Measurements from ENCODE around the gene ELL2.

Gene ELL2

DNA sequence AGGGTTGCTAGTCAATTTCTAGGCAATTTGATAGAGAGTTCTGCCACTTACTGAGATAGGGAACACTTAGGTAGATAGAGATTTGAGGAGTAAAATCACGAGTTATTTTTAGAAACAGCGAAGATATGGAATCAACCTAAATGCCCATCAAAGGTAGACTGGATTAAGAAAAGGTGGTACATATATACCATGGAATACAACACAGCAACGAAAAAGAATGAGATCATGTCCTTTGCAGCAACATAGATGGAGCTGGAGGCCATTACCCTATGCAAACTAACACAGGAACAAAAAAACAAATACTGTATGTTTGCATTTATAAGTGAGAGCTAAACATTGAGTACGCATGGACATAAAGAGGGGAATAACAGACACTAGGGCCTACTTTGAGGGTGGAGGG is 9.7 kb downstream of the ELL2 start:
- DNase-seq (ENCODE audit: insufficient read length, low spot score) (no peak), FAIRE-seq (no peak)
- TF ChIP-seq POLR2A (IDR thresholded peaks at IDR 0.05; ENCODE audit: low read depth, low read length) (no peak), TAF1 (IDR thresholded peaks at IDR 0.05; ENCODE audit: low read depth, low read length) (no peak), POLR2AphosphoS5 (IDR thresholded peaks at IDR 0.05; ENCODE audit: low read depth, low read length) (no peak), PAX5 (IDR thresholded peaks at IDR 0.05; ENCODE audit: insufficient read depth, low read length, severe bottlenecking) (no peak), SPI1 (IDR thresholded peaks at IDR 0.05; ENCODE audit: low read depth, low read length) (no peak), POU2F2 (IDR thresholded peaks at IDR 0.05; ENCODE audit: low read depth, low read length) (no peak)

DNA sequence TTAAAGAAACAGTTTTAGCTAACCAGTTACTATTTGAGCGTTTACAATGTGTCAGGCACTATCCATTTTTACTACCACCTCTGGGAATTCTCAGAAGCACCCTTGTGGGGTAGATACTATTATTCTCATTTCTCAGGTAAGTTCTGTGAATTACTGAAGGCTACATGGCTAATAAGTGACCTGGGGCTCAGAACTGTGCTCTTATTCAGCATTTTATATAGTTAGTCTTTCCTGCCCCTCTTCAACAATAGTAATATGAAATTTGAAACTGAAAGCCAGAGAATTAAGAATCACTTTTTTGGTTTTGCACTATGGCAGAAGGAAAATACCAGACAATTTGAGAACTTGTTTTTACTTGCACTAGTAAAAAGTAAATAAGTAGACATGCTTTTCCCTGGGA is 11.8 kb downstream of the ELL2 start:
- DNase-seq (ENCODE audit: insufficient read length, low spot score) (no peak), FAIRE-seq (no peak)
- no peak for TF ChIP-seq PAX5 (IDR thresholded peaks at IDR 0.05; ENCODE audit: insufficient read depth, low read length, severe bottlenecking)
- no peak for TF ChIP-seq POU2F2 (IDR thresholded peaks at IDR 0.05; ENCODE audit: low read depth, low read length)
- TF ChIP-seq TAF1 (IDR thresholded peaks at IDR 0.05; ENCODE audit: low read depth, low read length), result no peak
- TF ChIP-seq SPI1 (IDR thresholded peaks at IDR 0.05; ENCODE audit: low read depth, low read length), result no peak
- no peak for TF ChIP-seq POLR2AphosphoS5 (IDR thresholded peaks at IDR 0.05; ENCODE audit: low read depth, low read length)
- TF ChIP-seq POLR2A (IDR thresholded peaks at IDR 0.05; ENCODE audit: low read depth, low read length), result no peak

DNA sequence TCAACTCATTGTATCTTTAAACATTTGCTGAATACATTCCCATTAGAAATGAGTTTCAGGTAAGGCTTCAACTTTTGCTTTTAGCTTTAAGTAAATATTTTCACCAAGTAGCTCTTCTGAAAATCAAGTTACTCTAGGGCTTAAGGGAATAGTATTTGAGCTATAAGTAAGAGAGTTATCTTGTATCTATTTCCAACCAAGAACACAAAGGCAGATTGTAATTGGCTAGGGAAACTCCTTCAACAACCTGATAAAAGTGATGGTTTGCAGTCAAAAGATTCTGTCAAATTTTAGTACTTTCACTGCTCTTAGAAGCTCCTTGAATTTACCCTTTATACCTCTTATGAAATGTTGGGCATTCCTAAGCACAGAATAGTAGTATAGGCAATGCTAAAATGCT is 13.0 kb downstream of the ELL2 start:
- TF ChIP-seq SPI1 (IDR thresholded peaks at IDR 0.05; ENCODE audit: low read depth, low read length) (no peak), POLR2AphosphoS5 (IDR thresholded peaks at IDR 0.05; ENCODE audit: low read depth, low read length) (no peak)
- FAIRE-seq (no peak), DNase-seq (ENCODE audit: insufficient read length, low spot score) (no peak)

DNA sequence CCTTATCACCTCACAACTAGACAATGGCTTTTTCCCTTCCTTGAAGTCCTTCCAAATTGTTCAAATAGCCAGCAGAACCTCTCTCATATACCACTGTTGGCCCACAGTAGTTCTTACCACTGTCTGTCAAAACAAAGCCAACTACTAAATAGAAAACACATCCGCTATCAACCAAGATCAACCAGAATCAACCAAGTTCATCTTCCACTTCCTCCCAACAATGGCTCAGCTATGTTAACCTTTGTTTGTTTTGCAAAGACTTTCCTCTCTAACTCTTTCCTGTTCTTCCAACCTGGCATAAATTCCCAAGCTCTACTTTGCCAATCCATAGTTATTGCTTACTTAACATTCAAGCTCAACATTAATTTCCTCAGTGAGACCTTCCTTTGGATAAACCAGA is 15.2 kb downstream of the ELL2 start:
- FAIRE-seq (no peak), DNase-seq (ENCODE audit: insufficient read length, low spot score) (no peak)
- TF ChIP-seq POLR2A (IDR thresholded peaks at IDR 0.05; ENCODE audit: low read depth, low read length), result no peak
- no peak for TF ChIP-seq POU2F2 (IDR thresholded peaks at IDR 0.05; ENCODE audit: low read depth, low read length)
- TF ChIP-seq POLR2AphosphoS5 (IDR thresholded peaks at IDR 0.05; ENCODE audit: low read depth, low read length), result no peak
- no peak for TF ChIP-seq PAX5 (IDR thresholded peaks at IDR 0.05; ENCODE audit: insufficient read depth, low read length, severe bottlenecking)
- TF ChIP-seq SPI1 (IDR thresholded peaks at IDR 0.05; ENCODE audit: low read depth, low read length), result peak; percentile 37; the same call in 1 of the 2 replicates

DNA sequence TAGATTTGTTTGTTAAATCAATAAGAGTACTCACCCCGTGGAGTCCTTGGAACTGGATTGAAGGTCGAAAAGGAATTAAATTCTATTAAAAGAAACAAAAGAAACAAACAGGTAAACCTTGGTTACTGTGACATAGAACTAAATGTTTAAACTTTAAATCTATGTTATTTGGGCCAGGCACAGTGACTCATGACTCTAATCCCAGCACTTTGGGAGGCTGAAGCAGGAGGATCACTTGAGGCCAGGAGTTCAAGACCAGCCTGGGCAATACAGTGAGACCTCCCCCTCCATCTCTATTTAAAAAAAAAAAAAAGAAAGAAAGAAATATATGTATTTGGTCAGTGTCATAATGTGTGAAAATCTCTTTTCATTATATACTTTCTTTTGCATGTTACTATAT is 18.7 kb downstream of the ELL2 start:
- FAIRE-seq (no peak), DNase-seq (ENCODE audit: insufficient read length, low spot score) (no peak)
- TF ChIP-seq POU2F2 (IDR thresholded peaks at IDR 0.05; ENCODE audit: low read depth, low read length) (no peak), POLR2A (IDR thresholded peaks at IDR 0.05; ENCODE audit: low read depth, low read length) (no peak), TAF1 (IDR thresholded peaks at IDR 0.05; ENCODE audit: low read depth, low read length) (no peak), SPI1 (IDR thresholded peaks at IDR 0.05; ENCODE audit: low read depth, low read length) (no peak), PAX5 (IDR thresholded peaks at IDR 0.05; ENCODE audit: insufficient read depth, low read length, severe bottlenecking) (no peak), POLR2AphosphoS5 (IDR thresholded peaks at IDR 0.05; ENCODE audit: low read depth, low read length) (no peak)

DNA sequence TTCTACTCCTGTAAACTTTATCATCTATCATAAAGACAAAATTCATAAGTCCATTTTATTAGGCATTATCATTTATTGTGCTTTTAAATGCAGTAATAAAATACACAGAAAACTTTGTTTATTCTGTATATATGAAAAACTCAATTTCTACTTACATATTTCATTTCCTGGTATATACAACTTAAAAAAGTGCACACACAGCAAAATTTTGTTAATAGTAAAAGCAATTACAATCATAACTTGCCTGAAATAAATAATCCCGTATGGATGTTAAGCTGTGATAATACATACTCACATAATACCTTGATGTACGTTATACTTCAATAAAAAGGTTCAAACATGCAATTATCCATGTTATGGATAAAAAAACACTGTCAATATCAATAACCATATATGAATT is 19.2 kb downstream of the ELL2 start:
- FAIRE-seq (no peak), DNase-seq (ENCODE audit: insufficient read length, low spot score) (no peak)

DNA sequence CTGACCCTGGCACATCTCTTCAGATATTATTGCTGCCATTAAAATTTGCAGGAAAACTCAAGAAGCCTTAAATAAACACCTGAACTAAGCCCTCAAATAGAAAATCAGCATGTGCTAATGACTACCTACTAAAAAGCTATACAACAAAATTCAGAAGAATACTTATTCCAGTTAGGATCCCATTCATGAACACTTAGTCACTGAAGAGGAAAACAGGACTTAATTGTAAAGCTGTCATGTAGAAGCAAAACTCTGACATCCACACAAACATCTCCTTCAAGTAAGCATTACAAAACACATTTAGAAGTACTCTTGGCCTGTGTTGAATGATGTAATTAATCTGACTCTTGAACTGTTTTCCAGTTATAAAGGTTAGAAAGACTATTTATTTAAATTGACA is 19.9 kb downstream of the ELL2 start:
- DNase-seq (ENCODE audit: insufficient read length, low spot score), result no peak
- TF ChIP-seq POLR2A (IDR thresholded peaks at IDR 0.05; ENCODE audit: low read depth, low read length) (no peak), POU2F2 (IDR thresholded peaks at IDR 0.05; ENCODE audit: low read depth, low read length) (no peak), PAX5 (IDR thresholded peaks at IDR 0.05; ENCODE audit: insufficient read depth, low read length, severe bottlenecking) (no peak), TAF1 (IDR thresholded peaks at IDR 0.05; ENCODE audit: low read depth, low read length) (no peak), POLR2AphosphoS5 (IDR thresholded peaks at IDR 0.05; ENCODE audit: low read depth, low read length) (no peak), SPI1 (IDR thresholded peaks at IDR 0.05; ENCODE audit: low read depth, low read length) (no peak)
- FAIRE-seq, result no peak

More for the DNA sequence above, 19.2 kb downstream of the ELL2 start:
- no peak for TF ChIP-seq SPI1 (IDR thresholded peaks at IDR 0.05; ENCODE audit: low read depth, low read length)
- TF ChIP-seq TAF1 (IDR thresholded peaks at IDR 0.05; ENCODE audit: low read depth, low read length), result no peak
- no peak for TF ChIP-seq PAX5 (IDR thresholded peaks at IDR 0.05; ENCODE audit: insufficient read depth, low read length, severe bottlenecking)
- no peak for TF ChIP-seq POLR2AphosphoS5 (IDR thresholded peaks at IDR 0.05; ENCODE audit: low read depth, low read length)
- no peak for TF ChIP-seq POU2F2 (IDR thresholded peaks at IDR 0.05; ENCODE audit: low read depth, low read length)
- no peak for TF ChIP-seq POLR2A (IDR thresholded peaks at IDR 0.05; ENCODE audit: low read depth, low read length)

DNA sequence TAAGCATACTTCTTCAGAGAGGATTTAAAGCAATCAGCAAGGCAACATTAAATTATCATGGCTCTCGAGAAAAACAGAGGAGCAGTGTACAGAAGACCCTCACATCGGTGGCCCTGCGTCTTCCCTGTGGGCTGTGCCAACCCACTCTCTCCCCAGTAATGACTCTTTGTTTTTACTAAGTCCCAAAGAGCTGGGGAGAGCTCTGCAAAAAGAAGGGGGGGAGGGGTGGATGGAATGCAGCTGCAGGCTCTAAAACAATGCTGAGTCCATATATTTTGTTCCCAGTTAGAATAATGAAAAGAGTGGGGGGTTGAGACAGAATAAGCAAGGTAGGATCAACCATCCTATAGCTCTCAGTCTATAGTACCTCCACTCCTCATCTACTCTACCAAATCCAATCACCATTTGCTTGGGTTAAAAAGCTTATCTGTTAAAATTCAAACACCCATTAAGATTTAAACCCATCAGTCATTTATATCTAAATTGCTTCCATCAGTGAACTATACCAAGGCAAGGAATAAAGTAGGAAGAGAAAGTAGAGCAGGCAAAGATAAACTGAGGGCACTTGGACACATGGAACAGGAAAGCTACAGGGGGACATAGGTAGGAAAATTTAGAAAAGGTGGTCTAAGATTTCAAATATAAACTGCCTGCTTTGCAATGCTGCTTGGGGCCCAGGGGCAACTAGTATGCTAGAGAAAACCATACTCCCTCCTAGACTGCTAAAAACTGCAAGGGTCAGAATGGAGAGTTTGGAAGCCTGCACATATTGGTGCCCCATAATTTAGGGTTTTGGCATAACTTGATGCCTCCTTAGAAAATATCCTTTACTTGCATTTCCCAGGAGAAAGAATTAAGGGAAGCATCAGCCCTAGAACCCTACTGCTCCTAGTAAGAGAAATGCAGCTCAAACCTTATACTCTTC is 20.6 kb downstream of the ELL2 start:
- TF ChIP-seq POU2F2 (IDR thresholded peaks at IDR 0.05; ENCODE audit: low read depth, low read length), result no peak
- TF ChIP-seq TAF1 (IDR thresholded peaks at IDR 0.05; ENCODE audit: low read depth, low read length), result no peak
- TF ChIP-seq PAX5 (IDR thresholded peaks at IDR 0.05; ENCODE audit: insufficient read depth, low read length, severe bottlenecking), result no peak
- TF ChIP-seq POLR2A (IDR thresholded peaks at IDR 0.05; ENCODE audit: low read depth, low read length), result no peak
- TF ChIP-seq POLR2AphosphoS5 (IDR thresholded peaks at IDR 0.05; ENCODE audit: low read depth, low read length), result no peak
- no peak for TF ChIP-seq SPI1 (IDR thresholded peaks at IDR 0.05; ENCODE audit: low read depth, low read length)
- DNase-seq (ENCODE audit: insufficient read length, low spot score) (no peak), FAIRE-seq (no peak)

DNA sequence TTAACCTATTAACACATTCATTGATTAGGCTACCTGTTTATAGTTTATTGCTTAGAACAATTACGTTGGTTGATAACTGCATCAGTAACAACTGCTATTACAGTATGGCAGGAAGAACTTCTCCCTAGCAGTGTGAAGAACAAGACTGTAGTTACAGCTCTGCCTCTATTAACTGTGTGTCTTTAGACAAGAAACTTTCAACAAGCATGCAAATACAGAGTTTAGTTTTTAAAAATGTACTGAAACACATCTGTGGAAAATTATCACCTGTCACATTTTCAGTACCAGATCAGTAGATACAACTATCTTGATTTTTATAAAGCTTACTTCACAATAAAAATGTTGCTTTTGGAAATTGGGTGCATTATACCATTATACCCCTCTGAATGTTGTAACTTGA is 22.2 kb downstream of the ELL2 start:
- DNase-seq (ENCODE audit: insufficient read length, low spot score), result no peak
- FAIRE-seq, result peak; percentile 83
- TF ChIP-seq SPI1 (IDR thresholded peaks at IDR 0.05; ENCODE audit: low read depth, low read length) (no peak), POU2F2 (IDR thresholded peaks at IDR 0.05; ENCODE audit: low read depth, low read length) (no peak), PAX5 (IDR thresholded peaks at IDR 0.05; ENCODE audit: insufficient read depth, low read length, severe bottlenecking) (no peak), POLR2AphosphoS5 (IDR thresholded peaks at IDR 0.05; ENCODE audit: low read depth, low read length) (no peak), TAF1 (IDR thresholded peaks at IDR 0.05; ENCODE audit: low read depth, low read length) (no peak), POLR2A (IDR thresholded peaks at IDR 0.05; ENCODE audit: low read depth, low read length) (no peak)
